Heart left ventricle (tissue), 13 donors: ENCODE results near the gene LFNG.

ENCODE experiments used
- POLR2A ChIP-seq, 2 donors: fragments of 450-650 bp; IDR thresholded peaks; one replicate each; pipeline ENCODE4 v1.6.1; 2017; ENCODE audit warnings: antibody characterized with exemption in 2 of 2, mild to moderate bottlenecking in 2 of 2, moderate library complexity in 2 of 2
- TF ChIP-seq, protein P1 (sequence below), 12 donors: fragments of 200-600 bp; sonication (generic) in 4 of 12; IDR thresholded peaks; one replicate each; pipeline versions ENCODE4 v1.5.0 to v1.8.0; 2018 to 2022; ENCODE audit warnings: antibody characterized with exemption in 12 of 12, mild to moderate bottlenecking in 5 of 12
- donor health status: ischemic (EF 13 %, LVEDD 7.1; RV severe dilation, severe dysfunction).
- donor health status: DM: no; HTN: yes; CAD: no.
- donor health status: DM: no; HTN: no; CAD: no.
- donor health status: ischemic (EF 25% LVEDD 6.9; RV normal size, moderate dysfunction).
- donor health status: ischemic (EF 25% LVEDD 5.7; RV mildly dilated, moderate dysfunction).
- donor health status: ischemic (EF 35%, LVEDD 5.7; RV mildly dilated, moderate dysfunction).
- donor health status: nonischemic (EF 11% LVEDD 7.7; RV severe dilation, severe dysfunction).
- donor health status: DM: yes; HTN: yes; CAD: no.
- donor health status: PGD.
- donor health status: ischemic (EF 29% LVEDD 5.4; RV normal size, mild dysfunction).
- donor health status: nonischemic (EF 23%, LVEDD 6.1; RV moderate dilation, normal function).

GRCh38 chr7:2483494-2483893 lies 36.1 kb upstream of the LFNG start:
- TF ChIP-seq, protein P1, sequence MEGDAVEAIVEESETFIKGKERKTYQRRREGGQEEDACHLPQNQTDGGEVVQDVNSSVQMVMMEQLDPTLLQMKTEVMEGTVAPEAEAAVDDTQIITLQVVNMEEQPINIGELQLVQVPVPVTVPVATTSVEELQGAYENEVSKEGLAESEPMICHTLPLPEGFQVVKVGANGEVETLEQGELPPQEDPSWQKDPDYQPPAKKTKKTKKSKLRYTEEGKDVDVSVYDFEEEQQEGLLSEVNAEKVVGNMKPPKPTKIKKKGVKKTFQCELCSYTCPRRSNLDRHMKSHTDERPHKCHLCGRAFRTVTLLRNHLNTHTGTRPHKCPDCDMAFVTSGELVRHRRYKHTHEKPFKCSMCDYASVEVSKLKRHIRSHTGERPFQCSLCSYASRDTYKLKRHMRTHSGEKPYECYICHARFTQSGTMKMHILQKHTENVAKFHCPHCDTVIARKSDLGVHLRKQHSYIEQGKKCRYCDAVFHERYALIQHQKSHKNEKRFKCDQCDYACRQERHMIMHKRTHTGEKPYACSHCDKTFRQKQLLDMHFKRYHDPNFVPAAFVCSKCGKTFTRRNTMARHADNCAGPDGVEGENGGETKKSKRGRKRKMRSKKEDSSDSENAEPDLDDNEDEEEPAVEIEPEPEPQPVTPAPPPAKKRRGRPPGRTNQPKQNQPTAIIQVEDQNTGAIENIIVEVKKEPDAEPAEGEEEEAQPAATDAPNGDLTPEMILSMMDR (IDR thresholded peaks at IDR 0.05): no peak
- TF ChIP-seq POLR2A (IDR thresholded peaks at IDR 0.05): no peak
